Liver (tissue), 9 donors: ENCODE data around the gene ORAI3. TPM values are rescaled to one million over a fixed set of nuclear protein-coding genes. Genes with fewer than 3 reads are reported as not detected.

Source experiments
- DNase-seq: peaks from one replicate; pipeline ENCODE4 v3.0.0-alpha.2; 2017; ENCODE audit warnings: low spot score
- H3K27ac ChIP-seq, 2 donors: one replicate each; pipeline ENCODE4 v1.7.0; 2013; ENCODE audit warnings: inconsistent platforms in 2 of 2, low read length in 2 of 2, control low read depth in 1 of 2, low read depth in 1 of 2, mild to moderate bottlenecking in 1 of 2
- H3K27me3 ChIP-seq, 4 donors: one replicate each; pipeline versions ENCODE4 v1.6.1 to v1.7.0; 2013; ENCODE audit warnings: low read length in 3 of 4, inconsistent platforms in 1 of 4, mild to moderate bottlenecking in 1 of 4, moderate library complexity in 1 of 4; ENCODE audit not compliant: control insufficient read depth in 4 of 4, insufficient read depth in 4 of 4
- H3K36me3 ChIP-seq, 4 donors: one replicate each; pipeline versions ENCODE4 v1.6.1 to v1.7.0; 2013; ENCODE audit warnings: low read length in 3 of 4, mild to moderate bottlenecking in 3 of 4, low read depth in 1 of 4, moderate library complexity in 1 of 4; ENCODE audit not compliant: control insufficient read depth in 4 of 4, insufficient read depth in 3 of 4
- H3K4me1 ChIP-seq, 4 donors: one replicate each; pipeline versions ENCODE4 v1.6.1 to v1.7.0; 2013; ENCODE audit warnings: low read length in 3 of 4, mild to moderate bottlenecking in 3 of 4, moderate library complexity in 1 of 4; ENCODE audit not compliant: control insufficient read depth in 4 of 4, insufficient read depth in 4 of 4
- H3K4me3 ChIP-seq, 3 donors: one replicate each; pipeline versions ENCODE4 v1.6.1 to v1.7.0; 2013; ENCODE audit warnings: low read length in 3 of 3, control low read depth in 1 of 3, low read depth in 1 of 3, mild to moderate bottlenecking in 1 of 3
- H3K9ac ChIP-seq, 2 donors: one replicate each; pipeline ENCODE4 v1.7.0; 2013; ENCODE audit warnings: low read length in 2 of 2, mild to moderate bottlenecking in 2 of 2, moderate library complexity in 2 of 2, control low read depth in 1 of 2, low read depth in 1 of 2
- H3K9me3 ChIP-seq, 4 donors: one replicate each; pipeline versions ENCODE4 v1.6.1 to v1.7.0; 2013; ENCODE audit warnings: low read length in 3 of 4; ENCODE audit not compliant: control insufficient read depth in 4 of 4
- EGR1 ChIP-seq, 2 donors: IDR thresholded peaks; 2 replicates each; pipeline ENCODE4 v1.6.1; 2016 to 2018; ENCODE audit warnings: antibody characterized with exemption in 2 of 2, low read depth in 2 of 2
- FOXA1 ChIP-seq: IDR thresholded peaks from 2 replicates; pipeline ENCODE4 v1.6.1; 2016; ENCODE audit warnings: antibody characterized with exemption
- FOXA2 ChIP-seq: IDR thresholded peaks from 2 replicates; pipeline ENCODE4 v1.6.1; 2016; ENCODE audit warnings: antibody characterized with exemption
- GABPA ChIP-seq, 2 donors: IDR thresholded peaks in 1 of 2; conservative IDR thresholded peaks in 1 of 2; 2 replicates each; pipeline ENCODE4 v1.6.1; 2016; ENCODE audit warnings: antibody characterized with exemption in 2 of 2, mild to moderate bottlenecking in 1 of 2, moderate library complexity in 1 of 2
- RAD21 ChIP-seq, 2 donors: IDR thresholded peaks; 2 replicates each; pipeline ENCODE4 v1.6.1; 2016; ENCODE audit warnings: antibody characterized with exemption in 2 of 2, mild to moderate bottlenecking in 2 of 2
- SP1 ChIP-seq: IDR thresholded peaks from 2 replicates; pipeline ENCODE4 v1.6.1; 2018; ENCODE audit warnings: antibody characterized with exemption, mild to moderate bottlenecking
- TAF1 ChIP-seq: conservative IDR thresholded peaks from 2 replicates; pipeline ENCODE4 v1.6.1; 2016; ENCODE audit warnings: antibody characterized with exemption, mild to moderate bottlenecking
- WGBS: extraction: QIAGEN DNeasy Blood & Tissue Kit; methylation state at CpG from one replicate; pipeline ENCODE4 v1.1.7; 2013; 5-methylcytosine and 5-hydroxymethylcytosine counted together
- polyA plus RNA-seq, 2 donors: library from polyadenylated mRNA; stranded (reverse) in 1 of 2; unstranded in 1 of 2; fragments of 200-250 nt in 1 of 2; fragments of >200 nt in 1 of 2; fragmentation: Nextera tagmentation in 1 of 2; extraction: Ambion mirVana in 1 of 2; gene quantifications; one replicate each; pipeline versions ENCODE4 v1.2.1 to v1.2.3, GENCODE V29; 2013 to 2015
- total RNA-seq, 2 donors: library from RNA; depleted of rRNA; stranded (reverse); fragments of >200 nt; gene quantifications; one replicate each; pipeline ENCODE4 v1.2.3, GENCODE V29; 2014
- TF ChIP-seq, protein P1 (sequence below): IDR thresholded peaks from 2 replicates; pipeline ENCODE4 v1.6.1; 2016; ENCODE audit warnings: antibody characterized with exemption
- TF ChIP-seq, protein P2 (sequence below): fragments of 150-350 bp; IDR thresholded peaks from 2 replicates; pipeline ENCODE4 v1.5.1; 2017; ENCODE audit warnings: improper control_type of control experiment, low read depth, low read length; ENCODE audit not compliant: missing input control
- TF ChIP-seq, protein P3 (sequence below): IDR thresholded peaks from 2 replicates; pipeline ENCODE4 v1.6.1; 2016; ENCODE audit warnings: antibody characterized with exemption
- TF ChIP-seq, protein P4 (sequence below): IDR thresholded peaks from 2 replicates; pipeline ENCODE4 v1.6.1; 2016; ENCODE audit warnings: antibody characterized with exemption
- donor health status: healthy.
- donor health status: healthy.
- donor health status: healthy.
- donor health status: healthy.
- donor health status: healthy.

Gene ORAI3
- total and polyA plus RNA-seq, 4 donors: 26.6 to 39.1 (median 31.4) TPM

DNA sequence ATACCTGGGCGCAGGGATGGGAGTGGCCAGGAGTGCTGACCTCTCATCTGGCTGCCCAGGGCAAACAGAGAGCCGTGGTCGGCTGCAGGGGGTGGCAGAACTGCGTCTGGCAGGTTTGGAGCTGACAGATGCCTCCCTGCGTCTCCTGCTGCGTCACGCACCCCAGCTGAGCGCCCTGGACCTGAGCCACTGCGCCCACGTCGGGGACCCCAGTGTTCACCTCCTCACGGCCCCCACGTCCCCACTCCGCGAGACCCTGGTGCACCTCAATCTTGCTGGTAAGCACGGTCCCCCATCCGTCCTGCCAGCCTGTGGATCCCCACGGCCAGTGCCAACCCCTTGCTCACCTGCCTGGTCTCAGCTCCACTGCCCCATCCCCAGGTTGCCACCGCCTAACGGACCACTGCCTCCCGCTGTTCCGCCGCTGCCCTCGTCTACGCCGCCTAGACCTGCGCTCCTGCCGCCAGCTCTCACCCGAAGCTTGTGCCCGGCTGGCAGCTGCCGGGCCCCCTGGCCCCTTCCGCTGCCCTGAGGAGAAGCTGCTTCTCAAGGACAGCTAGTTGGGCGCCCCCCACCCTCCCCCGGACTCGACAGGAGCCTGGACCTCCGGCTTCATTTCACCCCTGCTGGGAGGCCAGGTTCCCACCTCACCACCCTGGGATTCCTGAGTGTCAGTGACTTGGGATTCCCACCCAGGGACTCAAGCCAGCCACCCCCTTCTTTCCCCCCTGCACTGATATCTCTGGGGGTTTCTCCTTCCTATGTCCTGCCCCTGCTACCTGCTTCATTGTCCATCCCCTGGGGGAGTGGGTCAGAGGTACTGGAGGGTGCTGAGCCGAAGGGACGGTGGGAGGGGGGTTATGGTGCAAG lies 2.0 kb upstream of the ORAI3 start:
- Histone ChIP-seq H3K36me3 (peaks cover 0 to 2% (median 0%) of the 10 kb centered on the region in 4 donors), H3K4me3 (no peak overlapping the region), H3K9ac (no peak overlapping the region), H3K27me3 (no peaks in the 10 kb centered on the region), H3K4me1 (peaks cover 14 to 32% (median 19%) of the 10 kb centered on the region in 4 donors), H3K27ac (no peak overlapping the region), H3K9me3 (no peaks in the 10 kb centered on the region)
- TF ChIP-seq, protein P1, sequence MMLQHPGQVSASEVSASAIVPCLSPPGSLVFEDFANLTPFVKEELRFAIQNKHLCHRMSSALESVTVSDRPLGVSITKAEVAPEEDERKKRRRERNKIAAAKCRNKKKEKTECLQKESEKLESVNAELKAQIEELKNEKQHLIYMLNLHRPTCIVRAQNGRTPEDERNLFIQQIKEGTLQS: no peak
- no peak for TF ChIP-seq GABPA (IDR thresholded peaks at IDR 0.05 in 1 of 2, conservative IDR thresholded peaks at IDR 0.05 in 1 of 2)
- no peak for TF ChIP-seq FOXA1
- TF ChIP-seq RAD21 (IDR thresholded peaks at IDR 0.05): no peak
- TF ChIP-seq, protein P2, sequence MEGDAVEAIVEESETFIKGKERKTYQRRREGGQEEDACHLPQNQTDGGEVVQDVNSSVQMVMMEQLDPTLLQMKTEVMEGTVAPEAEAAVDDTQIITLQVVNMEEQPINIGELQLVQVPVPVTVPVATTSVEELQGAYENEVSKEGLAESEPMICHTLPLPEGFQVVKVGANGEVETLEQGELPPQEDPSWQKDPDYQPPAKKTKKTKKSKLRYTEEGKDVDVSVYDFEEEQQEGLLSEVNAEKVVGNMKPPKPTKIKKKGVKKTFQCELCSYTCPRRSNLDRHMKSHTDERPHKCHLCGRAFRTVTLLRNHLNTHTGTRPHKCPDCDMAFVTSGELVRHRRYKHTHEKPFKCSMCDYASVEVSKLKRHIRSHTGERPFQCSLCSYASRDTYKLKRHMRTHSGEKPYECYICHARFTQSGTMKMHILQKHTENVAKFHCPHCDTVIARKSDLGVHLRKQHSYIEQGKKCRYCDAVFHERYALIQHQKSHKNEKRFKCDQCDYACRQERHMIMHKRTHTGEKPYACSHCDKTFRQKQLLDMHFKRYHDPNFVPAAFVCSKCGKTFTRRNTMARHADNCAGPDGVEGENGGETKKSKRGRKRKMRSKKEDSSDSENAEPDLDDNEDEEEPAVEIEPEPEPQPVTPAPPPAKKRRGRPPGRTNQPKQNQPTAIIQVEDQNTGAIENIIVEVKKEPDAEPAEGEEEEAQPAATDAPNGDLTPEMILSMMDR: no peak
- TF ChIP-seq, protein P3, sequence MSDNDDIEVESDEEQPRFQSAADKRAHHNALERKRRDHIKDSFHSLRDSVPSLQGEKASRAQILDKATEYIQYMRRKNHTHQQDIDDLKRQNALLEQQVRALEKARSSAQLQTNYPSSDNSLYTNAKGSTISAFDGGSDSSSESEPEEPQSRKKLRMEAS: no peak
- no peak for DNase-seq
- WGBS: 94% methylated on average over 38 of the region's 38 CpGs

DNA sequence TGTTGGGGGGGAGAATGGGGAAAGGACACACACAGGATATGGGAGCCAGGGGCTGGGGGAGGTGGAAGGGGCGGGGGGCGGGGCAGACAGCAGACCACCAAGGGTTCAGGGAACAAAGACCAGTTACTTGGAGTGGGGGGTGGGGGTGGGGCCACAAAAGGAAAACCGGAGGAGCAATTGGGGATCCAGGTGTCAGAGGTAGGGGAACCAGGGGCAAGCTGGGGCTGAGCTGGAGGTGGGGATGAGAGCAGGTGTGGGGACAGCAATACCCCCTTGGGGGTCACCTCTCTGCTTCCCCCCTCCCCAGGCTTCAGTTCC lies 1.4 kb upstream of the ORAI3 start:
- Histone ChIP-seq H3K4me1 (peaks cover 14 to 31% (median 21%) of the 10 kb centered on the region in 4 donors), H3K27me3 (no peaks in the 10 kb centered on the region), H3K4me3 (no peak overlapping the region), H3K9ac (no peak overlapping the region), H3K9me3 (no peaks in the 10 kb centered on the region), H3K27ac (peak overlapping the region in 1 of 2 donors; percentile 91), H3K36me3 (peaks cover 0 to 2% (median 0%) of the 10 kb centered on the region in 4 donors)
- 89% methylated on average over 3 of the region's 3 CpGs for WGBS
- DNase-seq: no peak
- TF ChIP-seq, protein P4, sequence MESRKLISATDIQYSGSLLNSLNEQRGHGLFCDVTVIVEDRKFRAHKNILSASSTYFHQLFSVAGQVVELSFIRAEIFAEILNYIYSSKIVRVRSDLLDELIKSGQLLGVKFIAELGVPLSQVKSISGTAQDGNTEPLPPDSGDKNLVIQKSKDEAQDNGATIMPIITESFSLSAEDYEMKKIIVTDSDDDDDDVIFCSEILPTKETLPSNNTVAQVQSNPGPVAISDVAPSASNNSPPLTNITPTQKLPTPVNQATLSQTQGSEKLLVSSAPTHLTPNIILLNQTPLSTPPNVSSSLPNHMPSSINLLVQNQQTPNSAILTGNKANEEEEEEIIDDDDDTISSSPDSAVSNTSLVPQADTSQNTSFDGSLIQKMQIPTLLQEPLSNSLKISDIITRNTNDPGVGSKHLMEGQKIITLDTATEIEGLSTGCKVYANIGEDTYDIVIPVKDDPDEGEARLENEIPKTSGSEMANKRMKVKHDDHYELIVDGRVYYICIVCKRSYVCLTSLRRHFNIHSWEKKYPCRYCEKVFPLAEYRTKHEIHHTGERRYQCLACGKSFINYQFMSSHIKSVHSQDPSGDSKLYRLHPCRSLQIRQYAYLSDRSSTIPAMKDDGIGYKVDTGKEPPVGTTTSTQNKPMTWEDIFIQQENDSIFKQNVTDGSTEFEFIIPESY: no peak
- TF ChIP-seq TAF1 (no peak), FOXA1 (no peak)

DNA sequence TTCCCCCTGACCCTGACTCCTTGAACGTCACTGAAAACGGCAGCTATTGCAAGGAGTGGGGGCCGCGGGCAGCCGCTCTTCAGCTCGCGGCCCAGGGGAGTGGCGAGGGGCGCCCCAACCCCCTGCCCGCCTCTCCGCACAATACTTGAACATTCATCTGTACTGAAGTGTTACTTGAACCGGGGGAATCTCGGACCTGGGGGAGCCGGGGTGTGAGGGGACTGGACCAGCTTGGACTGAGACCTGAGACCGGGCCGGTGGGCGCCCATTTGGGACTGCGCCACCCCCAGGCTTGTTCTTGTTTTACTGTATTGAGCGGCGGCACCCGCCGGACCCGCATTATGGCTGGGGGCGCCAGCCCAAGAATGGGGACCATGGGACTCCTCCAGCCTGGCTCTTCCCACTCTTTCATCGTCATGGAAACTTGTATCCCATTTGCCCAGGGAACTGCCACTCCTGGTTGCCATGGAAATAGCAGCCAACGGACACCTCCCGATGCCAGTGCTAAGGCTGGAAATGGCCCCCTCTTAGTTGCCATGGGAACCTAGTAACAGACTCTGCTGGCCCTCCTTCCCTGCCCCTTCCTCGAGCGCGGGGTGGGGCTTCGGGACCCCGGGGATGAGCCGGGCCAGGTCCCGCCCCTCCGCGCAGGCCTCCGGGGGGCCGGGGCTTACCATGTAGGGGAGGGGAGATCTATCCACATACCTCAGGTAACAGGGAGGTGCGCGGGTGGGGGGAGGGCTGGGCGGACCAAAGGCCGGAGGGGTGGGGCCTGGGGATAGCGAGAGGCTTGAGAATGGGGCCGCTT lies 805 bp upstream of the ORAI3 start:
- H3K4me1 ChIP-seq: peaks cover 14 to 34% (median 25%) of the 10 kb centered on the region in 4 donors
- WGBS: 44% methylated on average over 44 of the region's 44 CpGs

More for the DNA sequence above, 805 bp upstream of the ORAI3 start:
- Histone ChIP-seq H3K27me3 (no peaks in the 10 kb centered on the region), H3K9ac (peak overlapping the region in 1 of 2 donors; percentile 16), H3K9me3 (no peaks in the 10 kb centered on the region), H3K27ac (peak overlapping the region; percentile 91 to 92), H3K4me3 (peak overlapping the region; percentile 81 to 86 (median 84)), H3K36me3 (no peaks in the 10 kb centered on the region)
- peak; percentile 74 for DNase-seq
- TF ChIP-seq EGR1 (IDR thresholded peaks at IDR 0.05; ENCODE audit: low read depth in 2 of 2) (peak in 1 of 2 donors; percentile 30), SP1 (peak; percentile 42), FOXA2 (no peak)
